HT1080 (cell line): ENCODE measurements around the gene LAX1. TPM values are rescaled to one million over a fixed set of nuclear protein-coding genes. Genes with fewer than 3 reads are reported as not detected.
A peak's percentile ranks its signal among the peaks of the same experiment; 100 is the strongest.

Experiments used
- DNase-seq: peaks from one replicate; pipeline ENCODE4 v3.0.0-alpha.2; 2015; ENCODE audit warnings: low read depth
- small RNA-seq: library from RNA; depleted of rRNA; stranded (forward); fragments of <200 nt; gene quantifications from one replicate; pipeline ENCODE3, GENCODE V24; 2014
- total RNA-seq: library from RNA; depleted of rRNA; stranded (reverse); fragments of >200 nt; shearing (Covaris generic); gene quantifications from 2 replicates; pipeline ENCODE4 v1.2.3, GENCODE V29; 2014; rRNA removed

The LAX1 gene
- total RNA-seq, 1 experiment from 2014 or later = not detected

DNA sequence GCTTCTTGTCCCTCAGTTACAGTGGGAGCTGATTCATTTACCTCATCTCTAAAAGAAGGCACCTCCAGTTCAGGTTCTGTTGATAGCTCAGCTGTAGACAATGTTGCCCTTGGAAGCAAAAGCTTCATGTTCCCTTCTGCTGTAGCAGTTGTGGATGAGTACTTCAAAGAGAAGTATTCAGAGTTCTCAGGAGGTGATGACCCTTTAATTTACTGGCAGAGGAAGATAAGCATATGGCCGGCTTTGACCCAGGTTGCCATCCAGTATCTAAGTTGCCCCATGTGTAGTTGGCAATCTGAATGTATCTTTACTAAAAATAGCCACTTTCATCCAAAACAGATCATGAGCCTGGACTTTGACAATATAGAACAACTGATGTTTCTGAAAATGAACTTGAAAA is 35.0 kb downstream of the LAX1 start:
- DNase-seq = no peak

- DNase-seq = no peak
These were observed 40.7 kb downstream of the LAX1 start for GRCh38 chr1:203805689-203806088.

DNA sequence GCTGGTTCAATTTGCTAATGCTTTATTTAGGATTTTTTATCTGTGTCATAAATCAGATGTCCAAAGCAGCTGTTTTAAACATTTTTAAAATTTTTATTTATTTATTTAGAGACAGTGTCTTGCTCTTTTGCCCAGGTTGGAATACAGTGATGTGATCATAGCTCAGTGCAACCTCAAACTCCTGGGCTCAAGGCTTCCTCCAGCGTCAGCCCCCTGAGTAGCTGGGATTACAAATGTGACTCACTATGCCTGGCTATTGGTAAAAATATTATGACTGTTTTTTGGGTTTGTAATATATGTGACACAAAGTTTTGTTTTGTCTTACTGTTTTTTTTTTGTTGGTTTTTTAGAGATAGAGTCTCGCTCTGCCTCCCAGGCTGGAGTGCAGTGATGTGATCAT is 42.2 kb downstream of the LAX1 start:
- DNase-seq = no peak

DNA sequence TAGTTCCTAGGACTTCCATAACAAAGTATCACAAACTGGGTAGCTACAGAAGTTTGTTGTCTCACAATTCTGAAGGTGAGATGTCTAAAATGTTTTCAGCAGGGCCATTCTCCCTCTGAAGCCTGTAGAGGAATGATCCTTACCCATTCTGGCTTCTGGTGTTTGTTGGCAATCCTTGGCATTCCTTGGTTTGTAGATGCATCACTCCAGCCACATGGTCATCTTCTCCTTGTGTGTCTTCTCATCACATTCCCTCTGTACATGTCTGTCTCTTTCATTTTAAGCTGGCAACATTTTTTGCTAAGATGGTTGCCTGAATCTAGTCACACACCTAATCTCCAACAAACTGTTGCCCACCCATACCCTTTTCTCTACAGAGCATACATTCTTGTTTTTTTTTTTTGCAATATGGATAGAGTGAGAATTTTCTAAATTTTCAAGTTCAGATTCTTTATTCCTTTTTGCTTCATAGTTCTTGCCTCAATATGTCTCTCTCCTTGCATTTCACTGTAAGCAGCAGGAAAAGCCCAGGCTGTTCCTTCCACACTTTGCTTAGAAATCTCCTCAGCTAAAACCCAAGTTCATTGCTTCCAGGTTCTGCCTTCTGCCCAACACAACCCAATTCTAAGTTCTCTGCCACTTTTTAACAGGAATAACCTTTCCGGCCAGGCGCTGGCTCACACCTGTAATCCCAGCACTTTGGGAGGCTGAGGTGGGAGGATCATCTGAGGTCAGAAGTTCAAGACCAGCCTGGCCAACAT is 48.8 kb downstream of the LAX1 start:
- DNase-seq = no peak

DNA sequence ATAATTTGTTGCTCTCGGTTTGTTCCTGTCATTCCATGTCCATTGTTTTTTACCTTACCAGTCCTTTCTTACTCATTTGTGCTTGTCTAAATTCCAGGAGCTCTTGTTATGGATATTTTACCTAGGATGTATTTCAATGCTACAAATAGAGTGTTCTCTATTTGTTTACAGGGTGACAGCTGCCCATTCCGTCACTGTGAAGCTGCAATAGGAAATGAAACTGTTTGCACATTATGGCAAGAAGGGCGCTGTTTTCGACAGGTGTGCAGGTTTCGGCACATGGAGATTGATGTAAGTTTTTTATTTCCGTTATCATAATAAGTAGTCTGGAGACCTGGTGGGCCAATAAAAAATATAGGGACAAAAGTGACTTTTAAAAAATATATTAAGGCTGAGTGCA is 53.4 kb downstream of the LAX1 start:
- DNase-seq = no peak

DNA sequence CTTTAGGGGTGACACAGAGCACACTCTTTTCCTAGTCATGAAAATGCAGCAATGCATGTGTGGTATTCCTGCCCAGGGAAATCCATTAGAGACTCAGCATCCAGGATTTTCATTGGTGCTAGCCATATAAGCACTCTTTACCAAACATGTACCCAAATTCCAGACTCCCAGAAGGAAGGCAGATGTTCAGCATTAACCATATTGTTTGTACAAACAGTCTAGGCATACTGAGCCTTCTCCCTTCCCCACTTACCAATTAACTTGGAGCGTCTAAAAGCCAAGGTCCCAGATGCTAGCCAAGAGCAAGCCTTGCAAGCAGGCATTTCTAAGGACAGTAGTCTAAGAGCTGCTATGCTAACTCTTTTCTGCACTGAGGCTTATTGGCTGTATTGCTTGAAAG is 58.3 kb downstream of the LAX1 start:
- no peak for DNase-seq

Small RNA genes lying within 50 kb of the gene (small RNA-seq; reads per million reads assigned to genes)
- gene SNORA77 (65.0 reads per million, percentile 95 among the genes with 10 or more reads in this experiment), gene ZC3H11A (0.07 reads per million)

Other genes starting within 250 kb of the LAX1 start
- 10.7 and 15.8 TPM in 2 replicates for gene ATP2B4, start 138.4 kb upstream of the LAX1 start, total RNA-seq
- 3.2 and 8.1 TPM in 2 replicates for gene ZBED6, start 30.4 kb downstream of the LAX1 start, total RNA-seq
- gene ZC3H11A, start 30.4 kb downstream of the LAX1 start, total RNA-seq = 45.6 and 49.7 TPM in 2 replicates
- 176 and 179 TPM in 2 replicates for gene SNRPE, start 96.4 kb downstream of the LAX1 start, total RNA-seq